PFSK-1 (cell line): ENCODE data around the gene CAMK1D.

Experiments used
- FOXP2 ChIP-seq: optimal IDR thresholded peaks from 2 replicates; pipeline ENCODE3; 2011; ENCODE audit warnings: borderline replicate concordance, control low read depth, inconsistent platforms; ENCODE audit not compliant: insufficient read depth; ENCODE audit errors: extremely low read length, extremely low read depth
- POLR2AphosphoS5 ChIP-seq: IDR thresholded peaks from 2 replicates; pipeline ENCODE4 v1.6.1; 2012; ENCODE audit warnings: low read depth, mild to moderate bottlenecking, control low read depth, low read length, moderate library complexity
- SIN3A ChIP-seq: IDR thresholded peaks from 2 replicates; pipeline ENCODE4 v1.6.1; 2012; ENCODE audit warnings: mild to moderate bottlenecking, low read length, moderate library complexity, borderline replicate concordance; ENCODE audit not compliant: insufficient read depth
- TAF1 ChIP-seq: IDR thresholded peaks from 2 replicates; pipeline ENCODE4 v1.6.1; 2012; ENCODE audit warnings: low read length, control low read depth, borderline replicate concordance; ENCODE audit not compliant: insufficient read depth
- TF ChIP-seq, protein P1 (sequence below), 2 experiments: IDR thresholded peaks; 2 replicates each; pipeline versions ENCODE4 v1.6.1 to v1.8.0; 2011 to 2012; ENCODE audit warnings: low read depth in 2 of 2, low read length in 2 of 2, control low read depth in 1 of 2, inconsistent platforms in 1 of 2, mild to moderate bottlenecking in 1 of 2, moderate library complexity in 1 of 2; ENCODE audit not compliant: insufficient read depth in 1 of 2

GRCh38 chr10:12445701-12446334, 96.5 kb downstream of the CAMK1D start:
- no peak for TF ChIP-seq TAF1
- no peak for TF ChIP-seq SIN3A
- no peak for TF ChIP-seq POLR2AphosphoS5
- TF ChIP-seq, protein P1, sequence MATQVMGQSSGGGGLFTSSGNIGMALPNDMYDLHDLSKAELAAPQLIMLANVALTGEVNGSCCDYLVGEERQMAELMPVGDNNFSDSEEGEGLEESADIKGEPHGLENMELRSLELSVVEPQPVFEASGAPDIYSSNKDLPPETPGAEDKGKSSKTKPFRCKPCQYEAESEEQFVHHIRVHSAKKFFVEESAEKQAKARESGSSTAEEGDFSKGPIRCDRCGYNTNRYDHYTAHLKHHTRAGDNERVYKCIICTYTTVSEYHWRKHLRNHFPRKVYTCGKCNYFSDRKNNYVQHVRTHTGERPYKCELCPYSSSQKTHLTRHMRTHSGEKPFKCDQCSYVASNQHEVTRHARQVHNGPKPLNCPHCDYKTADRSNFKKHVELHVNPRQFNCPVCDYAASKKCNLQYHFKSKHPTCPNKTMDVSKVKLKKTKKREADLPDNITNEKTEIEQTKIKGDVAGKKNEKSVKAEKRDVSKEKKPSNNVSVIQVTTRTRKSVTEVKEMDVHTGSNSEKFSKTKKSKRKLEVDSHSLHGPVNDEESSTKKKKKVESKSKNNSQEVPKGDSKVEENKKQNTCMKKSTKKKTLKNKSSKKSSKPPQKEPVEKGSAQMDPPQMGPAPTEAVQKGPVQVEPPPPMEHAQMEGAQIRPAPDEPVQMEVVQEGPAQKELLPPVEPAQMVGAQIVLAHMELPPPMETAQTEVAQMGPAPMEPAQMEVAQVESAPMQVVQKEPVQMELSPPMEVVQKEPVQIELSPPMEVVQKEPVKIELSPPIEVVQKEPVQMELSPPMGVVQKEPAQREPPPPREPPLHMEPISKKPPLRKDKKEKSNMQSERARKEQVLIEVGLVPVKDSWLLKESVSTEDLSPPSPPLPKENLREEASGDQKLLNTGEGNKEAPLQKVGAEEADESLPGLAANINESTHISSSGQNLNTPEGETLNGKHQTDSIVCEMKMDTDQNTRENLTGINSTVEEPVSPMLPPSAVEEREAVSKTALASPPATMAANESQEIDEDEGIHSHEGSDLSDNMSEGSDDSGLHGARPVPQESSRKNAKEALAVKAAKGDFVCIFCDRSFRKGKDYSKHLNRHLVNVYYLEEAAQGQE (IDR thresholded peaks at IDR 0.05; ENCODE audit: insufficient read depth in 1 of 2, low read depth in 2 of 2, low read length in 2 of 2), result no peak
- TF ChIP-seq FOXP2, result no peak
